ENCODE results near the gene OR4M1. TPM values are rescaled to one million over a fixed set of nuclear protein-coding genes. Genes with fewer than 3 reads are reported as not detected.
"Not testable (repeated sequence)": the region's sequence is repeated elsewhere in the genome, so short reads cannot be mapped to it uniquely, and the experiment has no call there.

OR4M1 gene, protein sequence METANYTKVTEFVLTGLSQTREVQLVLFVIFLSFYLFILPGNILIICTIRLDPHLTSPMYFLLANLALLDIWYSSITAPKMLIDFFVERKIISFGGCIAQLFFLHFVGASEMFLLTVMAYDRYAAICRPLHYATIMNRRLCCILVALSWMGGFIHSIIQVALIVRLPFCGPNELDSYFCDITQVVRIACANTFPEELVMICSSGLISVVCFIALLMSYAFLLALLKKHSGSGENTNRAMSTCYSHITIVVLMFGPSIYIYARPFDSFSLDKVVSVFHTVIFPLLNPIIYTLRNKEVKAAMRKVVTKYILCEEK
- not detected in 2 replicates for total RNA-seq (2011; cell fraction: chromatin; rRNA removed; ENCODE audit: low replicate concordance)
- not detected in 2 replicates for total RNA-seq (2011; cell fraction: nucleolus; rRNA removed)
- not detected in 2 replicates for total RNA-seq (2011; cell fraction: nucleoplasm; rRNA removed)
- total RNA-seq (2014; rRNA removed) (not detected in 2 replicates), total RNA-seq (2014; rRNA removed; fragmentation: Illumina TruSeq; extraction: Trizol) (not detected in 2 replicates), total RNA-seq (2015; rRNA removed; fragmentation: Illumina TruSeq; extraction: Trizol) (not detected in 2 replicates), total RNA-seq (2021) (not detected in 2 replicates), polyA plus RNA-seq (2011; rRNA removed) (not detected in 2 replicates), polyA plus RNA-seq (2014; fragmentation: Illumina TruSeq; extraction: Trizol) (not detected in 2 replicates), polyA plus RNA-seq (2014; fragmentation: Nextera tagmentation; extraction: Ambion mirVana) (not detected), polyA plus RNA-seq (2014; rRNA removed) (not detected in 2 replicates), polyA minus RNA-seq (2011; rRNA and poly(A)+ RNA removed) (not detected in 2 replicates), Bru-seq, nascent RNA (not detected), BruChase-seq, experiment 1, labeled RNA remaining after a 2-hour chase (not detected), BruChase-seq, experiment 2, labeled RNA remaining after a 6-hour chase (not detected)
- polyA plus RNA-seq (2011; cell fraction: cytosol; rRNA removed) = not detected in 2 replicates
- not detected in 2 replicates for polyA plus RNA-seq (2011; cell fraction: nucleus; rRNA removed)
- polyA plus RNA-seq (2012) = not detected in 2 replicates
- not detected in 2 replicates for polyA minus RNA-seq (2011; cell fraction: cytosol; rRNA and poly(A)+ RNA removed)
- not detected in 2 replicates for polyA minus RNA-seq (2011; cell fraction: nucleus; rRNA and poly(A)+ RNA removed)
- long read RNA-seq, experiment 1 = 0 reads
- long read RNA-seq, experiment 2 = 0 reads
- long read RNA-seq, experiment 3 = 0 reads

DNA sequence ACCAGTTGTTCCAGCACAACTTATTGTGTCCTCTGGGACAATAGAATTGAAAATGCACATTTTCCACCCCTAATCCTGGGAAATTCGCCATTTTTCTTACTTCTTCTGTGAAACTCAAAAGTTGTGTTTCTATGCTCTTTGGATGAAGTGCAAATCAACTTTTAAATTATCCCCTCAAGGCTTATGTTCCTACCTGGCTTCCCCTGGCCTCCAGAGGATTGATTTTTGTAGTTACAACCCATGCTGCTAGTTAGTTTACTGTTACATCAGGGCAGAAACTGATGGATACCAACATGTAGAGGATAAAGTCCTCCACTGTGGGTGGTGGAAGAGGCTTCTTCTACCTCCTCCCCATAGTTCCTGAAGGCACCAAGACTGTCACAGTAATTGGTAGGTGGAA is at the start of gene OR4M1:
Gene OR4M1 (plus strand): TSS at position 301 of the 400 bp plus-strand sequence. CDS start 6,819 bp downstream, outside the sequence.
- H3K9me1 ChIP-seq (ENCODE audit: control insufficient read depth, insufficient read depth, low read length); H4K20me1 ChIP-seq (replicated peaks; ENCODE audit: control insufficient read depth, insufficient read depth, low read length); DNase-seq (ENCODE audit: extremely low read depth in 1 of 4, low spot score in 3 of 4); POLR2A ChIA-PET; H3K4me3 ChIP-seq; H3K27ac ChIP-seq (ENCODE audit: extremely low read depth, low read depth, low read length); ATAC-seq; H3K36me3 ChIP-seq (ENCODE audit: control insufficient read depth, insufficient read depth, low read length); intact Hi-C loops (cut with micrococcal nuclease); CTCF ChIA-PET (ENCODE audit: low intra/inter-chr PET ratio); H3K9me3 ChIP-seq (replicated peaks; ENCODE audit: control insufficient read depth, insufficient read depth, low read depth, low read length); H3K4me2 ChIP-seq (ENCODE audit: insufficient read depth, low read length); H3K79me2 ChIP-seq (ENCODE audit: control insufficient read depth, insufficient read depth, low read length); H3K9ac ChIP-seq (ENCODE audit: insufficient read depth in 1 of 2, low read depth in 2 of 2, low read length in 2 of 2); H3K4me1 ChIP-seq (replicated peaks in 1 of 2; ENCODE audit: control insufficient read depth in 2 of 2, insufficient read depth in 2 of 2, low read length in 2 of 2); H2AFZ ChIP-seq (ENCODE audit: low read depth, low read length); FAIRE-seq; in situ Hi-C loops (cut with MboI); H3K27me3 ChIP-seq (ENCODE audit: control insufficient read depth in 2 of 2, insufficient read depth in 2 of 2, low read length in 2 of 2); BruUV-seq (replicated peaks): not testable (repeated sequence)
- WGBS (ENCODE audit: insufficient coverage, low coverage, missing lambda C conversion rate) = 0% methylated on average over 1 of the region's 1 CpG

DNA sequence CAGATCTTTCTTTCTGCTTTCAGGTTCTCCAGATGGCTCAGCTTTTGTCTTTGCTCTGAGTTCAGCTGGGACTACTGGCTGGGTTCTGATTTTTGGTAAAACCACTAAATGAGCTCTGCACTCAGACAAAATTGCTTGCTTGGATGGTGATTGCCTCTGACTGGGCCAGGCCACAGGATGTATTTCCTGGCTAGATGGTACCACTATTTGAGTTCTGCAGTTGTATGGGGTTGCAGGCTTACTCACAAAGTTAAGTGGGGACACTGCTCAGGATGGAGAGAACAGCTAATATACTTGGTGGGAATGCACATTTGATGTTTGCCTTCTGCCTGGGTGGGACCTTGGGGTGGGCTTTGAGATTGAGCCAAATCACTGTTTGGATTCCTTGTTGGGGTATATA is 43.9 kb upstream of the OR4M1 start:
- H3K9ac ChIP-seq (ENCODE audit: insufficient read depth in 1 of 2, low read depth in 2 of 2, low read length in 2 of 2) = no peak overlapping the region
- no peak for FAIRE-seq
- ATAC-seq = no peak
- H3K27ac ChIP-seq (ENCODE audit: extremely low read depth, low read depth, low read length) = no peak overlapping the region
- no TSS peak for BruUV-seq (replicated peaks)
- no peaks in the 10 kb centered on the region for H3K36me3 ChIP-seq (ENCODE audit: control insufficient read depth, insufficient read depth, low read length)
- in situ Hi-C loops (cut with MboI) (no loop called here), intact Hi-C loops (cut with micrococcal nuclease) (no loop called here)
- H3K9me3 ChIP-seq (replicated peaks; ENCODE audit: control insufficient read depth, insufficient read depth, low read depth, low read length) = no peaks in the 10 kb centered on the region
- CTCF ChIA-PET (ENCODE audit: low intra/inter-chr PET ratio) = no interaction called here
- H3K4me2 ChIP-seq (ENCODE audit: insufficient read depth, low read length) = no peak overlapping the region
- no peaks in the 10 kb centered on the region for H4K20me1 ChIP-seq (replicated peaks; ENCODE audit: control insufficient read depth, insufficient read depth, low read length)
- H3K9me1 ChIP-seq (ENCODE audit: control insufficient read depth, insufficient read depth, low read length) = no peaks in the 10 kb centered on the region
- no peaks in the 10 kb centered on the region for H3K79me2 ChIP-seq (ENCODE audit: control insufficient read depth, insufficient read depth, low read length)
- DNase-seq (ENCODE audit: extremely low read depth in 1 of 4, low spot score in 3 of 4) = no peak
- H2AFZ ChIP-seq (ENCODE audit: low read depth, low read length) = no peak overlapping the region
- no peaks in the 10 kb centered on the region for H3K4me1 ChIP-seq (replicated peaks in 1 of 2; ENCODE audit: control insufficient read depth in 2 of 2, insufficient read depth in 2 of 2, low read length in 2 of 2)
- no peak overlapping the region for H3K4me3 ChIP-seq
- H3K27me3 ChIP-seq (ENCODE audit: control insufficient read depth in 2 of 2, insufficient read depth in 2 of 2, low read length in 2 of 2) = no peaks in the 10 kb centered on the region
- POLR2A ChIA-PET = no interaction called here
- TF ChIP-seq ZNF507 (tag; conservative IDR thresholded peaks at IDR 0.05) (no peak), ZFX (CRISPR knock-in tag; IDR thresholded peaks at IDR 0.05) (no peak), ILK (tag; IDR thresholded peaks at IDR 0.05; ENCODE audit: borderline replicate concordance, low read depth) (no peak)
